ENCODE data around the gene PDE7B. TPM values are rescaled to one million over a fixed set of nuclear protein-coding genes. Genes with fewer than 3 reads are reported as not detected.

The PDE7B gene
- total RNA-seq, 4 donors from 2014 or later: 7.8 to 13.7 (median 8.6) TPM

DNA sequence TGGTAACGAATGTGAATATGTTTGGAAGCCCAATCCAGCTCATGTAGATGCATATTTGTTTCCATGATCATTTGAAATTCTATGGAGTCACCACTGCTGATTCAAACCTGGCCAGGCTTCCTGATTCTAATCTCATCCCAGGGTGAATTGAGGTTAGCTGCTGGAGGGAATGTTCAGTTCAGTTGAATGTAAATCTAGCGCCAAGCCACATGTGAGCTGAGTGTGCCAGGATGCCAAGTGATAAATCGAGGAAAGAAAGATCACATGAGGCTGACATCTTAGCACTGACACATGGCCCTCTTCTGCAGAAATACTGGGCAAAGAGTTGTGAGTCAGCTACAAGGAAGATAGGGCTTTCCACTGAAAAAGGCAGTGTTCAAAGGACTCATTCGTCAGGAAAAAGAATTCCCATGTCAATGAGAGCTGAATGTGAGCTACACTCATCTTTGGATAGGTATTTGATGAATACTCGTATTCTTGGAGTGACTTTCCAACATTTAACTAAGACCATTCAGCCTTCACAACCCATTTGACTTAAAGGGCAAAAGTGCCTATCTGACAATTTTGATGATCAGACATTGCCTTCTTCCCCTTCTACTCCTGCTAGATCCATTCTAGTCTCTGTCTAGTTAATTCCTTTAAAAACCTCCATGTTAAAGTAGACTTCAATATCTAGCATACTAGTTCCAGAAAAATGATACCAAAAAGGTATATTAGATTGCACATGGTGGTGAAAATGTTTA lies 226.5 kb downstream of the PDE7B start:
- WGBS, 2 donors: 80 to 92% methylated on average over 5 of the region's 5 CpGs
- no peaks in the 10 kb centered on the region for H3K36me3 ChIP-seq
- no peak overlapping the region for H3K4me3 ChIP-seq (replicated peaks in 1 of 3)
- H3K27me3 ChIP-seq: no peaks in the 10 kb centered on the region
- no peak overlapping the region for H3K27ac ChIP-seq
- intact Hi-C loops (cut with DNase I): no loop called here
- DNase-seq: no peak
- TF ChIP-seq, protein P1, sequence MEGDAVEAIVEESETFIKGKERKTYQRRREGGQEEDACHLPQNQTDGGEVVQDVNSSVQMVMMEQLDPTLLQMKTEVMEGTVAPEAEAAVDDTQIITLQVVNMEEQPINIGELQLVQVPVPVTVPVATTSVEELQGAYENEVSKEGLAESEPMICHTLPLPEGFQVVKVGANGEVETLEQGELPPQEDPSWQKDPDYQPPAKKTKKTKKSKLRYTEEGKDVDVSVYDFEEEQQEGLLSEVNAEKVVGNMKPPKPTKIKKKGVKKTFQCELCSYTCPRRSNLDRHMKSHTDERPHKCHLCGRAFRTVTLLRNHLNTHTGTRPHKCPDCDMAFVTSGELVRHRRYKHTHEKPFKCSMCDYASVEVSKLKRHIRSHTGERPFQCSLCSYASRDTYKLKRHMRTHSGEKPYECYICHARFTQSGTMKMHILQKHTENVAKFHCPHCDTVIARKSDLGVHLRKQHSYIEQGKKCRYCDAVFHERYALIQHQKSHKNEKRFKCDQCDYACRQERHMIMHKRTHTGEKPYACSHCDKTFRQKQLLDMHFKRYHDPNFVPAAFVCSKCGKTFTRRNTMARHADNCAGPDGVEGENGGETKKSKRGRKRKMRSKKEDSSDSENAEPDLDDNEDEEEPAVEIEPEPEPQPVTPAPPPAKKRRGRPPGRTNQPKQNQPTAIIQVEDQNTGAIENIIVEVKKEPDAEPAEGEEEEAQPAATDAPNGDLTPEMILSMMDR (IDR thresholded peaks at IDR 0.05): no peak
- TF ChIP-seq POLR2A (IDR thresholded peaks at IDR 0.05): no peak
- H3K9me3 ChIP-seq: no peaks in the 10 kb centered on the region
- no peaks in the 10 kb centered on the region for H3K4me1 ChIP-seq

DNA sequence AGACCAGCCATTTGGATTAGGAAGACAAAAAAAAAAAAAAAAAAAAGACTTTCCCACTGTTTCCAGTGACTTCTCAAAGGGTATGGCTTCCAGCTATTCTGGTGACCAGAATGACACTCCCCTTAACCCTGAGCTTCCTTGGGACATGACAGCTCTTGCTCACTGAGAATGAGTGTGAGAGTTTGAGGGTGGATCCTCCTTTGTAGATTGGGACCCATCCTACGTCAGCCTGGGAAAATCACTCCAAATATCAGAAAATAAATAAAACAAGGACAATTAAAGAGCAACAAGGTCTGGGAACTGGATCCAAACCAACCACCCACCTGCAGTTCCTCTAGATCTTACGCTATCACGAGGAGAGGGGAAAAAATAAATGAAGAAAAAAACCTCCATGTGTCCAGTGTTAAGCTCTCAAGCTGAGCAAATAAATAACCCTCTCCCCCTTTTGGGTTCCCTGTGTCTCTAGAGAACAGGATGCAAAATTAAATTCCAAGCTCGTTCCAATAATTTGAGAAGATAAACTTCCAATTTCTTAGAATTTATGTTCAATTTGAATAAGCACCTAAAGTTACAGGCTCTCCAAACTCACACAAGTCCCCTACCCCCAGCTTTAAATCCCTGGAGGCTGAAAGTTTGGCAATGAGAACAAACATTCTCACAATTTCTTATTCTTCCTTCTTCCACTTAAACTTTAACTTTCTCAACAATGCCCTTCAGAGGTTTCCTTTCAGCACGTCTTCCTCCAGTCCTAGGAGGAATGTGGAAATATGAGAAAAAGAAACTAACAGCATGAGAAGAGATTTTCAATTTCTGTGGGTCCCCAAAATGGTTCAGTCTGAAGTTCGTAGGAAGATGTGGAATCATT lies 228.4 kb downstream of the PDE7B start:
- WGBS, 2 donors: 73 to 75% methylated on average over 6 of the region's 6 CpGs
- H3K4me1 ChIP-seq: no peaks in the 10 kb centered on the region
- no peak overlapping the region for H3K4me3 ChIP-seq (replicated peaks in 1 of 3)
- no peak for DNase-seq
- no peak overlapping the region for H3K27ac ChIP-seq
- intact Hi-C loops (cut with DNase I): no loop called here
- no peaks in the 10 kb centered on the region for H3K27me3 ChIP-seq
- TF ChIP-seq POLR2A (IDR thresholded peaks at IDR 0.05): no peak
- TF ChIP-seq, protein P1 (IDR thresholded peaks at IDR 0.05): no peak
- no peaks in the 10 kb centered on the region for H3K36me3 ChIP-seq
- H3K9me3 ChIP-seq: no peaks in the 10 kb centered on the region

- H3K27me3 ChIP-seq: no peaks in the 10 kb centered on the region
- no peaks in the 10 kb centered on the region for H3K4me1 ChIP-seq
- H3K36me3 ChIP-seq: no peaks in the 10 kb centered on the region
- TF ChIP-seq POLR2A (IDR thresholded peaks at IDR 0.05): no peak
- H3K4me3 ChIP-seq (replicated peaks in 1 of 3): no peak overlapping the region
- intact Hi-C loops (cut with DNase I): no loop called here
- H3K9me3 ChIP-seq: no peaks in the 10 kb centered on the region
- no peak overlapping the region for H3K27ac ChIP-seq
- no peak for DNase-seq
Observed at GRCh38 chr6:136083540-136083939, 232.0 kb downstream of the PDE7B start.

DNA sequence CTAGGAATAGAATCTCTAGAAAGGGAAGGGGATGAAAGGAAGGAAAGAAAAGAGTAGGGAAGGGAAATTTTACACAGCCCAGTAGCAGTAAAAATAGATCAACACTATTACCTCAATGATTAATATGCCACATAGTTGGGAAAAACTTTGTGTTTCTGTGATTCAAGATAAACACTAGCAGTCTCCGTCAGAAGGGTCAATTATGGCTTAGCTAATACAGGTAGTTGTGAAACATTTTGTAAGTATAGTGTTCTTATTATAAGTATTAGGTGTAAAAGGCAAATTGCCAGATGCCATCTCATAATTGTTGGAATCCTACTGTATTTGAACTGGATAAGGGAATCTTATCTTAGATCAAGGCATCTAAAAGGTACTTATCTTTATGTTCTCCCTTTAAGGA lies 232.9 kb downstream of the PDE7B start:
- Histone ChIP-seq H3K4me3 (replicated peaks in 1 of 3) (no peak overlapping the region), H3K27me3 (no peaks in the 10 kb centered on the region), H3K9me3 (no peaks in the 10 kb centered on the region), H3K4me1 (no peaks in the 10 kb centered on the region), H3K36me3 (no peaks in the 10 kb centered on the region), H3K27ac (no peak overlapping the region)
- DNase-seq: no peak
- intact Hi-C loops (cut with DNase I): no loop called here
- WGBS, 2 donors: 88 to 93% methylated on average over 1 of the region's 1 CpG
- TF ChIP-seq POLR2A (IDR thresholded peaks at IDR 0.05): no peak
- TF ChIP-seq, protein P1 (IDR thresholded peaks at IDR 0.05): no peak

DNA sequence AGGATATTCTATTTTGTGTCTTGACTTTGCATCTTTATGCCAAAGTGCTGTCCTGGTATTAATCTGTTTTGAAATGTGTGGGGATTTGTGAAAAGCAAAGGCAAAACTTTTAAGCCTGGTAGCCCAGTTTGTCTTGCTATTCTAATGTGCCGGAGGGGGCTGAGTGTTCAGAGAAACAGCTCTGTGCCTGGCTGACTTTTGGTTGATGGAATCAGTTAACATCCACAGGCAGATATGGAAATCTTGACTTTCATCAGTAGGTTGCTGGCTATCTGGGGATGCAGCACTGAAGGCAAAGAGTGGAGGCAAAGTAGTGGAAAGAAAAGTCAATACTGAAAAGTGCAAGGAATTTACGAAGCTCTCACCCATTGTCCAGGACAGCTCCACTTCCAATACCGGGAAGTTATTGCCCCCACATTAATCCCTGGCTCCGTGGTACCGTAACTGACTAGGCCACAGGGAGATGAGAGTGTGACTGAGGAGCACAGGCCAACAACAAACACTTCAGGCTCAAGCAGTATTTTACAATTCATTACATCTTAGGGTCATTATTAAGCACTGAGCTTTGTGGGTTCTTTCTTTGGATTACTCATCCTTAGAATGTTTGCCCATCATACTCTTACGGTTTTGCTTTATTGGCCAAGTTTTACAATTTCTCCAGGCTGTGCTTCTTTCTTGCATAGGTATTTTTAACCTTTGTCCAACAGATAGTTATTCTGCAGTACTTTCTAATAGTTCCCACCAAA lies 234.0 kb downstream of the PDE7B start:
- Histone ChIP-seq H3K4me1 (no peaks in the 10 kb centered on the region), H3K9me3 (no peaks in the 10 kb centered on the region), H3K36me3 (no peaks in the 10 kb centered on the region), H3K4me3 (replicated peaks in 1 of 3) (no peak overlapping the region), H3K27ac (no peak overlapping the region), H3K27me3 (no peaks in the 10 kb centered on the region)
- intact Hi-C loops (cut with DNase I): no loop called here
- DNase-seq: no peak
- WGBS, 2 donors: 85 to 94% methylated on average over 6 of the region's 6 CpGs
- TF ChIP-seq POLR2A (IDR thresholded peaks at IDR 0.05): no peak
- TF ChIP-seq, protein P1 (IDR thresholded peaks at IDR 0.05): no peak

All from thyroid gland (tissue), 4 donors.